Stimulated activated CD4-positive, alpha-beta T cell treated with anti-CD3 and anti-CD28 coated beads, Interleukin-15, amount 100 ng/mL, for 1 hour (primary cell): ENCODE data around the gene PLXNA4.

Experiments used
- DNase-seq, 2 donors: peaks; one replicate each; pipeline ENCODE4 v3.0.0-alpha.2; 2020; ENCODE audit warnings: low read depth in 1 of 2, low spot score in 1 of 2

PLXNA4 gene

DNA sequence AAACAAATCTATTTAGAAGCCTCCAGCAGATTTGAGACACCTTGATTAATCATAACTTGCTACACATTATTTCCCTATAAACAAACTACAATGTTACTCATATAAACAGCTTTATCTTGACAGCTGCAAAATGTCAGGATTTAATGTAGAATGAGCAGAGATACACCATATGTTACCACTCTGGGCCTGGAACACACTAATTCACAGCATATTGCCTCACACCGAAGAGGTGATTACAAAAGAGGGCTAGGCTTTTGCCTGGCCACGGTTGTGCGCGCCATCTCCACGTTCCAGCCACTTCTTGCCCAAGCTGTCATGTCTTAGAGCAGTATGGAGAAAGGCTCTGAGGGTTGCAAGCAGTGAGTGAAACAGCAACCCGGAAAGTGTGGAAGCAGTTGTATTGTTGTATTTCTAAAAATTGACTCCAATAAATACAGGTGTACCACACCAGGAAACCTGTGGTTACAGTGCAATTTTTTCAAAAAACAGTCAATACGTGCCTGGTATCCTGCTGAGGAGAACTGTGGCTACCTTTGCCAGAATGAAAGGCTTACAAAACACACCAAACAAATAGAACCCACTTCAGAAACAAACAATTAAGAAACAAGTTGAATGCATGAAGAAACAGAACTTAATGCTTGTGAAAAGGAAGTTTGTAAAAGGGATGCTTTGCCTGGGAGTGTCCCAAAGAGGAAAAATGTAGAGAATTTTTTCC is 498.1 kb downstream of the PLXNA4 start:
- no peak for DNase-seq

DNA sequence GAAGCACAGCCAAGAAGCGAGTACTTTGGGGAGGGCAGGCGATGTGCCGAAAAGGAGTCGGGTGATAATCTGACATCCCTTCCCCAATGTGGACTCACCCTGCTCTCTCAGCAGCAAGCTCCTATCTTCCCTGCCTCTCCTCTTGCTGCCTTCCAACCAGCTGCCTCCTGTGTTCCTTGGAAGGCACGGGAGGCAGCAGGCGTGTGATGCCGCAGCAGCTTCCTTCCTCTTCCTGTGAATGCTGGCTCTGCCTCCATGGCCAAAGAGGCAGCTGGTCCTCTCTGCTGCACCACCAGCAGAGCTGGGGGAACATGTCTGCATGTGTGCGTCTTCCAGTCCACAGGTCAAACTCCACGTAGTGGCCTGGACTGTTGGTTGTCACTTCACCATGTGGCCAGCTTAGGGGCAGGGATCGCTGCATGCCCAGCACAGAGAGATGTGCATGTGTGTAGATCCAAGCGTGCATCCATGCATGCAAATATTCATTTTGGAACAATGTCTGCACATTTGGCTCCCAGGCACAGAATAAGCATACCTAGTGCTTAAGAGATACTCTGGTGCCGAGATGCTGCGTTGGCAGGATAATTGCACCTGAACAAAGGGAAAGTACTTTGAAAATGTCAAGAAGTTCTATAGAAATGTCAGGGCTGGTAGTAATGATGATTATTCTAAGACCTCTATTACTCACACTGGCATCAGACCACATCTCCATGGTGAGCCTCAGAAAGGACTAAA is 499.8 kb downstream of the PLXNA4 start:
- DNase-seq, result no peak

DNA sequence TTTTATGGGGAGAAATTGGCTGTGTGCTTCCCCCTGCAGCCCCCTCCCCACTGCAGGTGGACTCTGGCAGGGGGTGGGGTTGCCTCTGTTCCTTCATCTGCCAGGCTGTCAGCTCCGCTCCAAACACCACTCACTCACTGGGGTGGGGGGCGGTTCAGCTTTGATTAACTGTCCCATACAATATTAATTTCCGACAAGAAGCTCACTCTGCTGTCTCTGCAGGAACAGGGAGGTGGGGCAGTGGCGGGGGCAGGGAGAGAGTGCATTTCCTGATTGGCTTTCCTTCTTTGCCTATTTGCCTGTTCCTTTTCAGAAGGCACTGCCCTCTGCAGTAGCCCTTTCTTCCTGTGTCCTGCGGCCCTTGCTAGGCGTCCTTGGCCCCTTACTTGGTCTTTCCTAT is 500.8 kb downstream of the PLXNA4 start:
- no peak for DNase-seq

DNA sequence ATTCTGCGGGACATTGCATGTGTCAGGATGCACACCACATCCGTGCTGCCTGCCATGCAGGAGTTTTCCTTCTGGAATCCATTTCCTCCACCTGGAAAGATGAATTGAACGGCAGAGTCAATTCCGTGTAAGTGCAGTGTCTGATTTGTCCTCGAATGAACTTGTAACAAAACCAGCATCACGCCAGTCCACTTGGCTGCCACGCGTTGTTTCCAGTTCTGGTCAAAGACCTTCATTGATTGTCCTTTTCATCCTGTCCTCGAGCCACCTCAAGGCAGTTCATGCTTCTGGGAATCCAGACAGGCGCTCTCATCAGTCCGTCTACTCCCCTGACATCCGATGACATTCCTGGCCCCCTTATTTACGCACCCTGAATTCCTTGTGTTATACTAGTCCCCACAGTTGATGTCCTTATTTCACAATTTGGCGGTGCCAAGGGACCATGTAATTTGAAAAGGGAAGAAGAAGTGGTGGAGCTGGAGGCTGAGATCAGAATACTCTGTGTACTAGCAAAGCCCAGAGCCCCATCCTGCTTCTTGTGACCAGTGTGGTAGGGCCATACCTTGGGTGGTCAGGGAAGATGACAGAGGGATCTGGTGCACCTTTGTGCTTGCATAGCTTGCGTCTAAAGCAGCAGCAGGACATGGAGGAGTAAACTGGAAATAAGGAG is 502.2 kb downstream of the PLXNA4 start:
- no peak for DNase-seq
